Urothelium cell line (cell line): ENCODE measurements around the gene CA5A.
A peak's percentile ranks its signal among the peaks of the same experiment; 100 is the strongest.

Experiments used
- DNase-seq: peaks from one replicate; pipeline ENCODE4 v3.0.0; 2011; ENCODE audit warnings: low spot score, mixed read lengths
- FAIRE-seq: peaks from 2 replicates; lab custom pipeline; 2011; peaks lifted over from hg19 to GRCh38; lab: Jason Lieb, UNC

Gene CA5A

DNA sequence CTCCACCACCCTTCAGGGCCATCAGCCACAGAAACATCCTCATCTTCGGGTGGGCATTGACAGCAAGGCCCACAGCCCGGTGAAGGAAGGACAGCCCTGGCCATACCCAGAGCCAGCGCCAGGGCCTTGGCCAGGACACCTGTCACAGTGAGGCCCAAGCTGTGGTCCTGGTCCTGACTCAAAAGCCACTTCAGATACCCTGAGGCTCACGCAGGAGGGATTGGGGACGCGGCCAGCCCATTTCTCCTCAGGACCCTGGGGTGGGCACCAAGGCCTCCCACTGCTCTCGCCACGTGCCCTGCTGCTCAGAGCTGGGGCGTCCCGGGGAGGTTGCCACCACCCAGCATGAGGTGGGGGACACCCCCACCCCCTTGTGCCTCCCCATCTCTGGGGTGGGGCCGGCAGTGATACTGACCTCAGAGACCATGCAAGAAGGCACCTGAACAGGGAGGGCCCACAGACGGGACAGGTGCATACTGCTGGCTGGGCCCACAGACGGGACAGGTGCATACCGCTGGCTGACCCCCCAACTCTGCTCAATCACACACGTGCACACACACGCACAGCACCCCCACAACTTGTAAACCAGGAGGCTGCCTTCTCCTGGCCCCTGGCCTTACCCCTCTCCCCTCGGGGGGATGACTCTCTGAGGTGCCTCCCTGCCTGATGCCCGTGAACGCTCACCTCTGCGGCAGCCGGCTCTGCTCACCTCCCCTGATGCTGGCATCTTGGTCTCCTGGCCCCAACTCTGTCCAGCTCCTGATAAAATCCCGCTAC is 81.2 kb downstream of the CA5A start:
- no peak for FAIRE-seq
- no peak for DNase-seq

DNA sequence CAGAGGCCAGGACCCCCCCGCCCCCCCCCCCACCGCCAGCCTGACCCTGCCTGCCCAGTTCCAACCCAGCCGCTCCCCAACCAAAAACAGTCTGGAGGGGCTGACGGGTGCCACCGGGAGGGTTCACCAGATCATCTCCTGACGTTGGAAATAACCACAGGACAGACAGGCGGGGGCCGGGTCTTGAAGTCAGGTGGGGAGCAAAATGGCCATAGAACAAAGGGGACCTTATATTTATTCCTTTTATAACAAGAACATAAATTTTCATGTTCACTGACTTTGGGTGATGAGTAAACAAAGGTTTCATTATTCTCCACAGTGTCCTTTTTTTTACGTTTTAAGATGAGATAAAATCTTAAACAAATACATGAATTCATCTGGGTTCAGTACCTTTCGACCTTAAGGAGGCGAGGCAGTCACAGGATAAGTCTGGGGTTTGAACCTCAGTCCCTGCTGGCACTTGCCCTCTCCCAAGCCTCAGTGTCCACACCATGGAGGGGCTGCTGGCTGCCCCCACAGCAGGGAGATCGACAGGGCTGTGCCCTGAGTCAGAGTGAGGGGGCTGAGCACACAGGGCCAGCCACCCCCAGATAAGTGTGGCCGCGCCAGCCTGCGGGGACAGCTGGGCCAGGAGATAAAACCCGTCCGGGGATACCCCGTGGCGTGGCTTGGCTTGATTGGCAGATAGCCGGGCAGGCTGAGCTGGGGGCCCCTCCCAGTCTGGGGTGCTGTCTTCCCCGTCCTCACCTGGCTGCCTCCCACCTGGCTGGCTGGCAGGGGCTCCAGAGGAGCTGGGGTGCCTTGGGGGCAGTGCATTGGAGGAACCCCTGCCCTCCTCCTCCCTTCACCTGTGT is 82.0 kb downstream of the CA5A start:
- DNase-seq (peak; percentile 46), FAIRE-seq (no peak)

DNA sequence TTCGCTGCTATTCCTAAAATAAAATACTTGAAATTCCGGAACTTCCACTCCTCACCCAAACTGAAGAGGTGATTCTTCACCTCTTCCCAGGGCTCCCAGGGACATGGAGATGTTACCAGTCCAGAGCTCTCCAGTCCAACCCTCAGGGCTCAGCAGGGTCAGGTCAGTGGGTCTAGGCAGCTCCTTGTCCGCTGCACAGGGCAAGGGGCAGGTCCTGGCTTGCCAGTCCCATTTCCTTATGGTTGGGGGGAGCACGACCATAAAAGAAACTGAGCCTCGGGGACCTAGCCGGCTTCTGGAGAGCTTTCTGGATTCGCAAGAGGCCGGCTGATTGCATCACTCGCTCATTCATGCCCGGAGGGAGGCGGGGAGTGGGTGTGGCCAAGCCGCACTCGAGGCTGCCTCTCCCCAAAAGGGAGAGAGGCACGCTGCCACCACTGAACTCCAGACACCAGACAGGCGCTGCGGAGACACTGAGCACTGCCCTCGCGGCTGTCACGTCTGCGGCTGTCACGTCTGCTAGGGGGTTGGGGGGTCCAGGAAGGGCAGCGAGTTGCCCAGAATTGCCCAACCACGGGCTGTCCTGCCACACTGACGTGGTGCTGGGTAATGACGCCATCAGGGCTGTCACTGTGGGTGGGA is 82.8 kb downstream of the CA5A start:
- FAIRE-seq (no peak), DNase-seq (peak; percentile 93)

DNA sequence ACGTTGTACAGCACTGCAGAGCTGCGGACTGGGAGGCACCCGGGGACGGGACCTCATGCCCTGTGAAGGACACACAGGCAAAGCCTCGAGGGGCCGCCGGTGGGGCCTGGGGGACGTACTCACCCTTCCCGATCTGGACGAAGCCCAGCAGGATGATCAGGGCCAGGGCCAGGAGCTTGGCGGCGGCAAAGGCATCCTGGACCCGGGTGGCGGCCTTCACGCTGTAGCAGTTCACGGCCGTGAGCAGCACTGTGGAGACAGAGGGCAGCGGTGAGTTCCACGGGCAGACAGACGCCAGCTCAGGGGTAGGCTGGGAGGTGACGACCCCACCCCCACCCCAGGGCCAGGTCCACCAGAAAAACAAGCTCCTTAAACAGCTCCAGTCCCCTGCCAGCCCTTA is 84.7 kb downstream of the CA5A start:
- no peak for FAIRE-seq
- DNase-seq = no peak

DNA sequence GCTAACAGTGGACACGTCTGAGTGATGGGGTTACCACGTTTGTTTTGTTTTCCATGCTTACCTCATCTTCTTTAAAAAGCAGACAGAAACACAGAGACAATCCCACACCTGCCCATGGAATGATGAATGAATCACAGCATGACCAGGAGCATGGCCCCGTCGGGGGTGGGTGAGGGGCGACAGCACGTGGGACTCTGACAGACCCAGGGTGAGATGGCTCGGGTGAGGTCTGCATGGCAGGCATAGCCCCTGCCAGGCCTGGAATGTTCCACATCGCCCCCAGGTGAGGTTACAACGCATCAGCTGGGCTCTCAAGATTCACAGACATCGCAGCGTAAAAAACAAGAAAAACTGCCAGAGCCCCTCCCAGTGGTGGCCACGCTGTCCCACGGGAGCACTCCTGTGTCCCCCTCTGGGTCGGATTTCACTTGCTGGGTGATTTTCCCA is 85.2 kb downstream of the CA5A start:
- DNase-seq (no peak), FAIRE-seq (no peak)

DNA sequence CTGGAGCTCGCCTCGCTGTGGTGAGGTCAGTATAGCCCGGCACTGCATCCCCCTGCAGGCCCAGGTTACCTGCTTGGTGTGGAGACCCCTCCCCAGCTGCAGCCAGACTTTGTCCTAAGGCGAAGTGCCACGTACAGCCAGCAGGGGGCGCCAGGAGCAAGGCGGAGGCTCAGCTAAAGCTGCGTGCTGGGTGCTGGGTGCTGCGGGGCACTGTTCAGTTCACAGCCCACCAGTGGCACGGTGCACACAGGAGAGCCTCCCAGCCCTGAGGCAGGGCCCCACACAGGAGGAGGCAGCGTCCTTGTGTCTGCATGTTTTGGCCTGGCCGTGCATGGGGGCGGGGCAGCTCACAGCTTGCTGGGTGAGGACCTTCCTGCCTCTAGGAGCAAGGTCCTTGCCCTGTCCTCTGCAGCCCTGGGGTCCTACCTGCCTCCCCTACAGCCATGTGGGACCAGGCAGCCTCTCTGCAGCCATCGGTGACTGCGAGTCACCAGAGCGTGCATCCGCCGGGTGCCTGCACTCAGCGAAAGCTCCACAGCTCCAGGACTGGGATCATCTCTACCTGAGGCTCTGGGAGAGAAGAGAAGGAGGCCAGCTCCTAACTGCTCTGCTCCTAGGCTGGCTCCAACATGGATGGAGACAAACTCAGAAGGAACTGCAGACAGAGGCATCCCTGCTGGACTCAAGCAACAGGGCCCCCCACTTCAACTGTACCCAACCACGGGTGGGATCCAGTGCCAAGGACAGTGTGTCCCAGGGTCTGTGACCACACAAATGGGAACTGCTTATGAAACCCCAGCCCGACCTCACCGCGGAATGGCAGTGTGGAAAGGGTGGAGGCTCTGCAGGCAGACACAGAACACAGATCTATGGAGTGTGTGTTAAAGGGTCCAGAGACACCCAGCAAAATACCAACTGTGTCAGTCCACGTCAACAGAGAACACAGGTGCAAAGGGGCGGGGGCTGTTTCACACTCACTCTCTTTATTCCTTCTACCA is 86.0 kb downstream of the CA5A start:
- FAIRE-seq = no peak
- peak; percentile 74 for DNase-seq

DNA sequence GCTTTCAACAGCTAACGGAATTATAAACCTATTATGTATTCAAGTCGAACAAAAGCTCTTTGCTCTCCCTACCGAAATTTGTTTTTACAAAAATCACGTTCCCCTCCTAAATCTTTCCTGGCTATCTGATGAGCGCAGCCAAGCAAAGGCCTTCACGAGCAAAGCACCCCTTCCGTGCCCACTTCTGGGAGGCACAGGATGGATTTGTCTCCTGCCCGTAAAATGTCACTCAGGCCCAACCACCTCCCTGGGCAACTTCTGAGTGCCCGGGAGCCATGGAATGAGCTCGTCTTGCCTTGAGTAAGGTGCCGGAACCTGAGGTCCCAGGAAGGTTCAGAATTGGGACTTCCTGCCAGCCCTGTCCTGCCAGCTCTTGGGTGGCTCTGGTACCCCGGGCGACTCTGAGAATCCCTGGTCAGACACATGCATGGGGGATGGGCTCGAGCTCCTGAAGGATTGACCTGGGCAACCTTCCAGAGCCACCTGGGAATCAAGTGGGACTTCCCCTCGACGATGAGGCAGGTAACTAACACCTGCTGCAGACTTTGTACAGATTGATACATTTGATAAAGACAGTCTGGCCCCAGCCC is 86.8 kb downstream of the CA5A start:
- no peak for FAIRE-seq
- DNase-seq = no peak

DNA sequence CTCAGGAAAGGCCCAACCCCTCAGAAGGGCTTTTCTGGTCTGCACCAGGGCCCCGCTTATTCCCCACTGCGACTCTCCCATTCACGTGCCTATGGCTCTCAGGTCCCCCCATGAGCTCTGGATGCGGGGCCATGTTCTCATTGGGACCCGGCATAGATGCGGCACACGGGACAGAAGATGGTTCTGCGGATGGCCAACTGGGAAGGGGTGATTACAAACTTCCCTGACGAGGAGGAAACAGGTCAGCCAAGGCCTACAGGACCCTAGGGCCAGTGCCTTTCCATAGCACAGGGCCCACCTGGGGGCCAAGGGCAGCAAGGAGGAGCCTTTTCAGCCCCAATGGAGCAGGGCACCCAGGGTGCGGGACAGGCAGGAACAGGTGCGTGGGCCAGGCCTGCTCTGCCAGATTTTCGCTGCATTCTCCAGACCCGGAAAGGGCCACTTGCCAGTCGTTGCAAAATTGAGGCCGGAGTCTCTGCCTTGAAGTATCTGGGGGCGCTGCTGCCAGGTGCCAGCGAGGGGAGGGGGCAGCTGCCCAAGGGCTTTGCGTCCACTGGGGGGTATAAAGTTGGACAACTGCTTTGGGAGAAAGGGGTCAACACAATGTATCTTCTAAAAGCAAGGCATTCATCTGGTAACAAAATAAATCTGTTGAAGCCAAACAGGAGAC is 87.5 kb downstream of the CA5A start:
- no peak for DNase-seq
- no peak for FAIRE-seq

DNA sequence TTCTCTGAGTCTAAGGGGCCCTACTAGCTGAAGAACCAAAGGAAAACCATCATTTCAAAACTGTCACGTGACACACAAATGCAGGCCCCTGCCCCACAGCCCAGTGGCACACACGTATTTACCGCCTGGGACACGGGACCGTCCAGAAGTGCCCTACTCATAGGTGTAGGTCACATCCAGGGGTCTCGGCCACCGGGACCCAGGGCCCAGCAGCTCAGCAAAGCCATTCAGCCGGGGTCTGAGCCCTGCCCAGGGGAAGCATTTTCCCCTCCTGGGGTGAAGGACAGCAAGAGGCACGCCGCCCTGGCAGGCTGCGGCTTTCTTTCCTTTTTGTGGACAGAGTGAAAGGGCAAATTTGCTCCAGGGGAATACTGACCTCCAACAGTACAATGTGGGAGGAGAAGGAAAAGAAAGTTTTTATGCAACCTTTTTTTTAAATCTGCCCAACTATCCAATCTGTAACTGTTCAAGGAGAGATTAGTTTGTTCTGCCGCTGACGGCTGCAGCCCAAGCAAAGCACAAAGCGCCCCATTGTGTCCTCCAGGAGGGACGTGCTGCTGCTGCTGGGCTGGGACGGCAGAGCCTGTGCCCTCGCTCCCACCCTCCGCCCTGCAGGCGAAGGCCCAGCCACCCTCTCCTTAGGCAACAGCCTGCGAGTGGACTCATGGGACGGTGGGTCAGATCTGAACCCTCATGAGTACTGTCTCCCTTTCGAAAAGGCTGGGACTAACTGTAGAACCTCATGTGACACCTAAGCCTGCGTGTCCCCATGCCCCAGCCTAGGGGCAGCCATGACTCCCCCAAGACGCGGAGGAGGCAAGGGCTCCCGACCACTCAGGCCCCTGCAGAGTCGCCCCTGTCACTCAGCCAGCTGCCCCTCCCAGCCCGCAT is 88.3 kb downstream of the CA5A start:
- DNase-seq = no peak
- no peak for FAIRE-seq

DNA sequence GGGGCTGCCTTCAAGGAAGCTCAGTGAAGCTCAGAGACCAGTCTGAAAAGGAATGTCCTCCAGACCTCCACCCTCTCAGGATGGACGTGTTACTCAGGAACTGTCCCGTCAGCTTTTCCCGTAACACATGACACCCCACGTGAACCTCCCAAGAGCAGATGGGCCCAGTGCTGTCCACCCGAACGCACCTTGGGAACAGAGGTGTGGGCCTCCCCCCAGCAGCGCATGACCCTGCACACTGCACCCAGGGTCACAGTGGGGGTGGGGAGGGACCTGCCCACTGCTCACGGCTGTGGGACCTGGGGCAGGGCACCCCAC is 88.9 kb downstream of the CA5A start:
- no peak for DNase-seq
- FAIRE-seq = no peak

DNA sequence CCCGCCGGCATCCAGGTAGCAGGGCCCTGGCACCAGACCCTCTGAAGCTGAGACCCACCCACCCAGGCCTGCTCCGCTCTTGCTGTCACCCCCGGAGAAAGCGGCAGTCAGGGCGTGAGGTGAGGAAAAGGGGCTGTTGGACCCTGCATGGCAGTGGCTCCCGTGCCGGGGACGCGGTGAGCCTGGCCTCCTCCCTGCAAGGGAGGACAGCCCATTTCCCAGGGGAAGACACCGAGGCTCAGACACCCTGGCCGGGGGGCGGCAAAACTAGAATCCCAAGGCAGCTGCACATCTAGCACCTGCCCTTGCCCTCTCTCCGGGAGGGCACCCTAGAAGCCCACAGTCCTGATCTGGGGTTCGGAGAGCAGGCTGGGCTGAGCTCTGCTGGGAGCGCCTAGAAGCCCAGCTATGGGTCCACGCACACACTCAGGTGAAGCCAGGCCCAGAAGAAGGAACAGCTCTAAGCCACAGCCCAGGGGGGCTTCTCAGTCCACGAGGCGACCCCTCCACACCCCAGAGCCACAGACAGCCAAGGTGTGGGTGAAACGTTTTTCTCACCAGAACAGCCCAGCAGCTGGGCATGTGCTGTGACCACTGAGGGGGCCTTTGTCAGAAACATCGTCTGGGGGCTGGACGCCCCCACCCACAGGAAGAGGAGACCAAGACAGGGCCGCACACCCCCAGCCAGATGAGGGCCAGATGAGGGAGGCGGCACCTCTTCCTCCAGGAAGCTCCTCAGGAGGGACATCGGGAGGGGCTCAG is 89.4 kb downstream of the CA5A start:
- FAIRE-seq (no peak), DNase-seq (no peak)

DNA sequence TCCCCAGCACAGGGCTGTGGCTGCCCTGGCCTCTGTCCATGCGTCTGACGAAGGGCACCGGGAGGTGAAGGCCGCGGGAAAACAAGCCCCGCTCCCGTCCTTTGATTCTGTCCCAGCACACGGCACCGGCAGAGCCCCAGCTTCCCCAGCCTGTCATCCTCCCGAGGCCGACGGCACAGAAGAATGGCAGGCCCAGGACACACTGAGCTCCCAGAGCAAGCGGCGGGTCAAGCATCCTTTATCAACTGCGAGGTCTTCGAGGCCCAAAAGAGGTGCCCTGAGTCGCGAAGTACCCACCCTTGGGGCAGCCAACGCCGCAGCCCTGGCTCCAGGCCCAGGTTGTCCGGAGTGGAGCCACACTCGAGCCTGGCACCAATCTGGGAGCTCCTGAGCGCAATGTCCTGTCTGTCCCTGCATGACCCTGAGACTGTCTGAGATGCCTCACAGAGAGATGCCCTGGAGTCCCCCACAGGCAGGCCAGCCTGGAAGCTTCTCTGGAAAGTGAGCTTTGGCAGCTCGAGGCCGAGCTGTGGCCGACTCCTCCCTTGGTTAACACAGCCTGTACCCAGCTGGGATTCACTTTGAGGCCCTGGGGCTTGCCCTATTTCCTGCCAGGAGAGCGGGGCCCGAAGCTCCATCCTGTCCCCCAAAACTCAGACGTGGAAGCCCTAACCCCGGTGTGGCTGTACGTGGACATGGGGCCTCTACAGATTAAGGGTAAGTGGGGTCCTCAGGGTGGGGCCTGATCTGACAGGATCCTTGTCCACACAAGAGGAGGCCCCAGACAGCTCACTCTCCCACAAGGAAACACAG is 90.3 kb downstream of the CA5A start:
- no peak for DNase-seq
- no peak for FAIRE-seq

DNA sequence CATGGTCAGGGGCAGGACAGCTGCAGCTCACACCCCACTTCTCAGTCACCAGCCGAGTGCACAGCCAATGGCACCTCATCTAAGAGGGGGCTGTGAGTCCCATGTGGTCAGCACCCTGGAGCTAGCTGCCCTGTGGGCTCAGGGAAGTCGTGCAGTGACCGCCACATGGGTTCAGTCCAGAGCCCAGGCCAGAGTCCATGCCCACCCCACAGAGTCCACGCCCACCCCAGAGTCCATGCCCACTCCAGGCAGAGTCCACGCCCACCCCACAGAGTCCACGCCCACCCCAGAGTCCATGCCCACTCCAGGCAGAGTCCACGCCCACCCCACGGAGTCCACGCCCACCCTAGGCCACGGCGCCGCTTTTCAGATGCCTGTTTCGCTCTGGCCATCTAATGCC is 91.1 kb downstream of the CA5A start:
- no peak for FAIRE-seq
- DNase-seq = no peak

DNA sequence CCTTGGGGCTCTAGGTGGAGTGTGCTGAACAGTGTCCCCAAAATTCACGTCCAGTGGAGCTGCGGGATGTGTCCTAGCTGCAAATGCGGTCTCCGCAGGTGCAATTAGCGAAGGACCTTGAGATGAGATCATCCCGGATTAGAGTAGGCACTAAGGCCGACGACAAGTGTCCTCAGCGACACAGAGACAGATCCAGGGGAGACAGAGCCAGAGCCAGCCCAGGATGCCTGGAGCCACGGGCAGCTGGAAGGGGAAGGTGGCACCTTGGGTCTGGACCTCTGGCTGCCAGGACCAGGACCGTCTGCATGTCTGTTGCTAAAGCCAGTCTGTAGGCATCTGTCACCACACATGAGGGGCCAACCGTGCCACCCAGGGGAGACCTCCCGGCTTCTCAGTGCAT is 91.5 kb downstream of the CA5A start:
- DNase-seq = no peak

DNA sequence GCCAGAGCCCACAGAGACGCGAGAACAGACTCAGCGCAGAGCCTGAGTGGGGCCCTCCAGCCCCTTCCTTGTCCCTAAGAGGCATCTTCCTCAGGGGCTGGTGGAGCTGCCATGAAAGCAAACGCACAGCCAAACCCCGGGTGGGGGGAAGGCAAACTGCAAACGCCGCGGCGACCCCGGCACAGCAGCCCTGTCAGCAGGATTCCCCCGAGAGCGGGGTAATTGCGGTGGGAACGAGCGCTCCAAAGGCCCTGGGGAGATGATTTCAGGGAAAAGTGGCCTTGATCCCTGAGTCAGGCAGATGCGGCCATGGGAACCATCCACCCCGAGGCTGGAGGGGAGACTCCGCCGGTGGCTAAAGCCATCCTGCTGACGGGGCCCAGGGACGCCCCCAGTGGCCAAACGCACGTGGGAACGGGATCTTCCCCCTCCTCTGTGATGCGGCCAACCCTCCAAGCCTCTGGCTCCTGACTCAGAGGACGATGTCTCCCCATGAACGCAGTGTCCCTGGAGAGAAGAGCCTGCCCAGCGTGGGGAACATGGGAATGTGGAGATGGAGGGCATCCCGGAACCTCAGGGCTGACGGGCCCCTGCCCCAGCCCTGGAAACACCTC is 92.1 kb downstream of the CA5A start:
- FAIRE-seq = no peak

More for the DNA sequence above, 91.5 kb downstream of the CA5A start:
- FAIRE-seq = no peak

DNA sequence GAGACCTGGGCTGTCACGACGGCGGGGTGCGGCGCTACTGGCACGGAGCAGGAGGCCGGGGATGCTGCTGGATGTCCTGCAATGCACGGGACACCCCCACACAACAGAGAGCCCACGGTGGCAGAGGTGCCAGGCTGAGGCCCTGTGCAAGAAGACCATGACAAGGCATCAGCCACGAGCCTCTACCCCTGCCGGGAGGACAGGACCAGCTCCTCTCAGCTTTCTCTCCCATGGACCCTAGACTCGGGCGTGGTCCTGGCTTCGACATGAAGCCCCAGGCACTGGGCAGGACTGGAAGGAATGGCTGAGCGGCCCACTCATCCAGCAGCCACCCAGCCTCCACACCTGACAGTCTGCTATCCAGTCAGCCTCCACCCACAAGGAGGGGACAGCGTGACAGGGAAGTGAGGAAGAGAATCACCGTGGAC is 92.6 kb downstream of the CA5A start:
- FAIRE-seq = no peak
- no peak for DNase-seq

More for the DNA sequence above, 92.1 kb downstream of the CA5A start:
- DNase-seq = no peak
